Head of caudate nucleus (tissue), 42 donors: ENCODE results near the gene CES3.
A peak's percentile ranks its signal among the peaks of the same experiment; 100 is the strongest.
"Not testable (repeated sequence)": the region's sequence is repeated elsewhere in the genome, so short reads cannot be mapped to it uniquely, and the experiment has no call there.

Experiments
- DNase-seq, 42 donors: peaks; one replicate each; pipeline versions ENCODE4 v3.0.0 to v3.0.0-alpha.2; 2020 to 2021; ENCODE audit warnings: mixed read lengths in 7 of 42
- intact Hi-C: fragments of 100-400 bp; cut with DNase I; formaldehyde crosslinking; loops from one replicate; pipeline ENCODE4 v1.15.0; 2022

CES3 gene

DNA sequence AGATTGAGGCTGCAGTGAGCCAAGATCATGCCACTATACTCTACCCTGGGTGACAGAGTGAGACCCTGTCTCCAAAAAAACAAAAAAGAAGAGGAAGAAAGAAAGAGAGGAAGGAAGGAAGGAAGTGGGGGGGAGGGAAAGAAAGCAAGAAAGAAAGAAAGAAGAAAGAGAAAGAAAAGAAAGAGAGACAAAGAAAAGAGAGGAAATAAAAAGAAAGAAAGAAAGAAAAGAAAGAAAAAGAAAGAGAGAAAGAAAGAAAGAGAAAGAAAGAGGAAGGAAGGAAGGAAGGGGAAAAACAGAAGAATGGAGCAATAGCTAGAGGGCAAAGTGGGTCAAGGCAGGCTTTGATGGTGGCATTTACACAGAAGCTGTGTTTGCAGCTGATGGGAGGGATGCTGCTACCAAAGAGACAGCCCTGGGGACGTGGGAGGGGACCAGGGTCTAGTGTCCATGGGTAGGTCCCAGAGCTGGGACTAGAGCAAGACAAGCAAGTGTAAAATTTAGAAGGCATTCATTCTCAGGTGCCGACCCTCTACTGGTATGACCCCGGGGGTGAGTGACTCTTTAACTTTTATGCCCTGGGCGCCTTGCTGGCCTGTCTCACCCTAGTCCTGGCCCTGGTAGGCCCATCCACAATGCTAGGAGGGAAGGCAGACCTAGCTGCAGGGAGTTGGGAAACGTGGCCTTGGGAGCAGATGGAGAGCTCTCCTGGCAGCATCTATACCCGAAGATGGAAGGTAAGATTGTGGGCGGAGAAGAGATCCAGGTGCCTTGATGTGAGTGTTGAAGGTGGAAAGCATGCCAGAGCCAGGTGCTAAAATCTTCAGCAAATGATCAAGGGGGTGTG, 2.0 kb upstream of the CES3 start:
- no peak for DNase-seq
- intact Hi-C loops, result no loop called here

DNA sequence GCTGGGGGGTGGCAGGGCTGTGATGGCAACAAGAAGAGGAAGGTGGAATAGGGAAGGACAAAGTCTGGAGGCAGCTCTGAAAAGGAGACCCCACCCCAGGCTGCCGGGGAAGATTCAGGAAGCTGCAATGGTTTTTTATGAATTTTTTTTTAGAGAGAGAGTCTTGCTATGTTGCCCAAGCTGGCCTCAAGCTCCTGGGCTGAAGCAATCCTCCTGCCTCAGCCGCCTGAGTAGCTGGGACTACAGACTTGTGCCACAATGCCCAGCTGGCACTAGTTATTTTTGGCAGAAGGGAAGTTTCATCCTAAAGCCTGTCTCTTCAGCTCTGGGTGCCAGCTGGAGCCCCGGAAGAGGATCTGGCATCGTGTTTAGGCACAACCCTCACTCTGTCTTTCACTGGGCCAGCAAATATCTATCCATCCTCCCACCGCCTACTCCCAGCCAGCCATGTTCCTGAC, 1.3 kb upstream of the CES3 start:
- intact Hi-C loops, result loop anchor here (10.0 kb wide), 1 partner anchor 65 kb away; the partner anchor contains the start of gene CBFB
- DNase-seq, result no peak

DNA sequence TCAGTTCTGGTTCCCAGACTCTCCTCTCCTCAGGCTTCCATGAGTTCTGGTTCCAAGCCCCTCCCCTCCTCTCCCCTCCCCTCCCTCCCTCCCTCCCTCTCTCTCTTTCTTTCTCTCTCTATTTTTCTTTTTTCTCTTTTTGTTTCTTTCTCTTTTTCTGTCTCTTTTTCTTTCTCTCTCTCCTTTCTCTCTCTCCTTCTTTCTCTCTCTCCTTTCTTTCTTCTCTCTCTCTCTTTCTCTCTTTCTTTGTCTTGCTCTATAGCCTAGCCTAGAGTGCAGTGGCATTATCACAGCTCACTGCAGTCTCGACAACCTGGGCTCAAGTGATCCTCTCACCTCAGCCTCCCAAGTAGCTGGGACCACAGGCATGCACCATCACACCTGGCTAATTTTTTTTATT, 796 bp upstream of the CES3 start:
- intact Hi-C loops, result loop anchor here (10.0 kb wide), 1 partner anchor 65 kb away; the partner anchor contains the start of gene CBFB

GRCh38 chr16:66961914-66962313, 848 bp downstream of the CES3 start:
- intact Hi-C loops, result loop anchor here (10.0 kb wide), 1 partner anchor 63 kb away; the partner anchor contains the start of gene CBFB
- no peak for DNase-seq

More for the DNA sequence above, 796 bp upstream of the CES3 start:
- DNase-seq, result no peak

GRCh38 chr16:66964049-66964448, 3.0 kb downstream of the CES3 start:
- intact Hi-C loops, result loop anchor here (10.0 kb wide), 1 partner anchor 61 kb away; the partner anchor contains the start of gene CBFB
- no peak for DNase-seq

DNA sequence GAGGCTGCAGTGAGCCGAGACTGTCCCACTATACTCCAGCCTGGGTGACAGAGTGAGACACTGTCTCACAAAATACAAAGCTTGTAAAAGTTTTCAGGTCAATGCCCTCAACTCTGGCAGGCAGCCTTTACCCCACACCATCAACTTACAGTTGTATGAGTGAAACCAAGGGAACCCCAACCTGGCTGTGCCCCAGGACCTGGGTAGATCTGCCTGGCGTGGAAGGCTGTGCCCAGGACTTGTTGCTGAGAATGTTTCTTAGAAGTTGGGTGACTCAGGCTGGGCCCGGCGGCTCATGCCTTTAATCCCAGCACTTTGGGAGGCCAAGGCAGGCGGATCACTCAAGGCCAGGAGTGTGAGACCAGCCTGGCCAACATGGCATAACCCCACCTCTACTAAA, 7.8 kb downstream of the CES3 start:
- DNase-seq, result peak in 4 of 42 donors; percentile 38 to 54 (median 41)

DNA sequence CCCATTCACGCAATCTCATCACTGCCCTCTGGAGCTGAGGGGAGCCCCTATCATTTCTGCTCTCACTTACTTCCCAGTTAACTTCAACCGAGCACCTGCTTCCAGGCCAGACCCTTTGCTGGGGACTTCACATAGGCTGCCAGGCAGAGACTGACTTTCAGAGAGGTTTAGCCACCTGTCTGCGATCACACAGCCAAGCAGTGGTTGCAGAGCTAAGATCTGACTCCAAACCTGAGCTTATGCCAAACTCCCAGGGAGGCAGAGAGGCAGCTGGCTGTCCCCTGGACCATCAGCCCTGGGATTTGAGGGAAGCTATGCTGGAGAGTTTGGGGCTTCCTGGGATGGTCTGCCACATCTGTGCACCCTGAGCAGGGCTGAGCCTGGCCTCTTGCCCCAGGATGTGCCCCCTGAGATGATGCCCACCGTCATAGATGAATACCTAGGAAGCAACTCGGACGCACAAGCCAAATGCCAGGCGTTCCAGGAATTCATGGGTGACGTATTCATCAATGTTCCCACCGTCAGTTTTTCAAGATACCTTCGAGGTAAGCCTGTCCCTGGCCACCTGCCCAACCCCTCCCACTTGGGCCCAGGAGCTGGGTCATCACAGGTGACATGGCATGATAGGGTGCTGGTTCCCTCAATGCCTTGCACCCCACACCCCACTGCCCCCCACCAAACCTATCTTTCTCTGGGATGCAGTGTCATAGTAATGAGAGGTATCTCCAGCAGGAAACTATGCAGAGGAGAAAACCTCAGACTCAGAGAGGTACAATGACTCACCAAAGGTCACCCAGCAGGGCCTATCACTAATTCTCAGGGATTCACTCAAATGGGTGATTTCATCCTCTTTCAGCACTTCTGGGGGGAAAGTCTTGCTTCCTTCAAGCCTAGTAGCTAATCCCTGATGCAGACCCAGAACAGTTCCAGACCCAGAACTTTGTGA, 10.0 kb downstream of the CES3 start:
- DNase-seq, result no peak
- intact Hi-C loops, result no loop called here

More for the DNA sequence above, 7.8 kb downstream of the CES3 start:
- intact Hi-C loops, result loop anchor here (10.0 kb wide), 1 partner anchor 56 kb away; the partner anchor contains the start of gene CBFB

DNA sequence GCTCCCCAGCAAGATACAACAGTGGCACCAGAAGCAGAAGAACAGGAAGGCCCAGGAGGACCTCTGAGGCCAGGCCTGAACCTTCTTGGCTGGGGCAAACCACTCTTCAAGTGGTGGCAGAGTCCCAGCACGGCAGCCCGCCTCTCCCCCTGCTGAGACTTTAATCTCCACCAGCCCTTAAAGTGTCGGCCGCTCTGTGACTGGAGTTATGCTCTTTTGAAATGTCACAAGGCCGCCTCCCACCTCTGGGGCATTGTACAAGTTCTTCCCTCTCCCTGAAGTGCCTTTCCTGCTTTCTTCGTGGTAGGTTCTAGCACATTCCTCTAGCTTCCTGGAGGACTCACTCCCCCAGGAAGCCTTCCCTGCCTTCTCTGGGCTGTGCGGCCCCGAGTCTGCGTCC, 11.9 kb downstream of the CES3 start:
- intact Hi-C loops, result no loop called here
- DNase-seq, result no peak

DNA sequence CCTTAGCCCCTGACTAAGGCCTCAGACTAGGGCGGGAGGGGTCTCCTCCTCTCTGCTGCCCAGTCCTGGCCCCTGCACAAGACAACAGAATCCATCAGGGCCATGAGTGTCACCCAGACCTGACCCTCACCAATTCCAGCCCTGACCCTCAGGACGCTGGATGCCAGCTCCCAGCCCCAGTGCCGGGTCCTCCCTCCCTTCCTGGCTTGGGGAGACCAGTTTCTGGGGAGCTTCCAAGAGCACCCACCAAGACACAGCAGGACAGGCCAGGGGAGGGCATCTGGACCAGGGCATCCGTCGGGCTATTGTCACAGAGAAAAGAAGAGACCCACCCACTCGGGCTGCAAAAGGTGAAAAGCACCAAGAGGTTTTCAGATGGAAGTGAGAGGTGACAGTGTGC, 12.7 kb downstream of the CES3 start:
- DNase-seq, result no peak
- intact Hi-C loops, result no loop called here

- DNase-seq, intact Hi-C loops: not testable (repeated sequence)
These were observed 13.3 kb downstream of the CES3 start for GRCh38 chr16:66974156-66974931.

DNA sequence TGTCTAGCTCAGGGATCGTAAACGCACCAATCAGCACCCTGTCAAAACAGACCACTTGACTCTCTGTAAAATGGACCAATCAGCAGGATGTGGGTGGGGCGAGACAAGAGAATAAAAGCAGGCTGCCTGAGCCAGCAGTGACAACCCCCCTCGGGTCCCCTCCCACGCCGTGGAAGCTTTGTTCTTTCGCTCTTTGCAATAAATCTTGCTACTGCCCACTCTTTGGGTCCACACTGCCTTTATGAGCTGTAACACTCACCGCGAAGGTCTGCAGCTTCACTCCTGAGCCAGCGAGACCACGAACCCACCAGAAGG, 13.8 kb downstream of the CES3 start:
- intact Hi-C loops, result loop anchor here (5.0 kb wide), 1 partner anchor 127 kb away; no protein-coding TSS in a partner anchor
- DNase-seq, result not testable (repeated sequence)

DNA sequence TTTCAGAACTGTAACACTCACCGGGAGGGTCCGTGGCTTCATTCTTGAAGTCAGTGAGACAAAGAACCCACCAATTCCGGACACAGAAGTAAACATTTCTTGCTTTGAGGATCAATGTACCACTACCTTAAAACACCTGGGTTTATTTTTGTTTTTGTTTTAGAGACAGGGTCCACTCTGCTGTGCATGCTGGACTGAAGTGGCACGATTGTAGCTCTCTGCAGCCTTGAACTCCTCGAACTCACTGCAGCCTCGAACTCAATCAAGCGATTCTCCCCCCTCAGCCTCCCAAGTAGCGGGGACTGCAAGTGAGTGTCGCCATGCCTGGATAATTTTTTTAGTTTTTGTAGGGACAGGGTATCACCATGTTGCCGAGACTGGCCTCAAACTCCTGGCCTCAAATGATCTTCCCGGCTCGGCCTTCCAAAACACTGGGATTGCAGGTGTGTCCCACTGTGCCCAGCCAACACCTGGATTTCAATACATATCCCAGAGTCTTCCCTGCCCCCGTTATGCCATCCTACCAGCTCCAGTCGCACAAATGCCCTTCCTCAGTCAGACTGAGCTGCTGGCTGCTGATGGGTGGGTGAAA, 14.3 kb downstream of the CES3 start:
- intact Hi-C loops, result loop anchor here (5.0 kb wide), 1 partner anchor 127 kb away; no protein-coding TSS in a partner anchor
- no peak for DNase-seq

DNA sequence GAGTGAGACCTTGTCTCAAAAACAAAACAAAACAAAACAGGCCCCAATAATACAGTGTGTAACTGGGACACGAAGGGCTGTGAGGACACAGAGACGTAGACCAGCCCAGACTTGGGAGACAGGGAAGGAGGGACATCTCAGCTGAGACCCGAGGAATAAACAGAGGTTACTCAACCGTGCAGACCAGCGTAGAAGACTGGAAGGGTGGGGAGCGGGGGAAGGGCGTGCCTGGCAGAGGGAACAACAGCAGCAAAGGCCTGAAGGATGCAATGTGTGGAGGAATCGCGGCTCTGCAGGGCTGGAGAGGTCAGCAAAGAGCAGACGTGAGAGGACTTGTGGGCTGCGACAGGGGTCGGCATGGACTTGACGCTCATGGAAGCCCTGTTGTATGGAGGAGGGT, 15.7 kb downstream of the CES3 start:
- no peak for DNase-seq
- intact Hi-C loops, result loop anchor here (2.0 to 5.0 kb wide), 2 partner anchors 126 to 178 kb away; no protein-coding TSS in a partner anchor

- intact Hi-C loops, result loop anchor here (2.0 to 5.0 kb wide), 2 partner anchors 125 to 177 kb away; no protein-coding TSS in a partner anchor
- DNase-seq, result peak; percentile 77 to 98 (median 93)
These were observed 16.5 kb downstream of the CES3 start for GRCh38 chr16:66977341-66978113.

GRCh38 chr16:66979011-66979717, 18.1 kb downstream of the CES3 start:
- peak in 6 of 42 donors; percentile 26 to 50 (median 38) for DNase-seq
- intact Hi-C loops, result loop anchor here (5.0 kb wide), 1 partner anchor 123 kb away; no protein-coding TSS in a partner anchor

DNA sequence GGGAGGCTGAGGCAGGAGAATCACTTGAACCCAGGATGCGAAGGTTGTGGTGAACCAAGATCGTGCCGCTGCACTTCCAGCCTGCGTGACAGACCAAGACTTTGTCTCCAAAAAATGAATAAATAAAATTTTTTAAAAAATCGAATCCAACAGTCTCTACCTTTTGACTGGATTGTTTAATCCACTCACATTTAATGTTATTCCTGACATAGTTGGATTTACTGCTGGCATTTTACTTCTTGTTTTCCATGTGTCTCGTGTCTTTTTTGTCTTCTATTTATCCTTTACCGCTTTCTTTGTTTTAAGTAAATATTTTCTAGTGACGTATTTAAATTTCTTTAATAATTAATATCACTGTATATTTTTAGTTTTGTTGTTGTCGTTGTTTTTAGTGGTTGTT, 22.0 kb downstream of the CES3 start:
- intact Hi-C loops, result no loop called here
- DNase-seq, result no peak

DNA sequence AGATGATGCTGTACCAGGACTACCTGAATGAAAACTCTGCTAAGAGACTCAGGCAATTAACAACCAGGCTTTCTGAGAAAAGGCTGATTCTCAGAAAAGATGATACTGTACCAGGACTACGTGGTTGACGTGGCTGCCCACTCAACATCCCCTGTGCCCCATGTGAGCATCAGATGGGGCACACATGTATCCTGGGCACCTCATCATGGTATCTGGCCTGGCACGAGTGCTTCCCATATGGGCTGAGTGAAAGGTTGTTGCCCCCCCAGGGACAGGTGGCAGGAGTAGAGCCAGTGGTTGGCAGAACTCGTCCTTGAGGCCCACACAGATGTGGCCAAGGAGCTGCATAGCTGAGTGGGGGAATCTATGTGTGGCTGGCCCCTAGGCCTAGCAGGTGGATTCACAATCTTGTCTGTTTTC, 23.8 kb downstream of the CES3 start:
- no peak for DNase-seq
- intact Hi-C loops, result no loop called here
